Endothelial cell of umbilical vein (primary cell): ENCODE results near the gene LYVE1. TPM values are rescaled to one million over a fixed set of nuclear protein-coding genes. Genes with fewer than 3 reads are reported as not detected.

ENCODE experiments used
- BruUV-seq: library from RNA; stranded (reverse); fragments of 400-500 nt; replicated peaks from 2 replicates; lab custom pipeline; 2021; lab: Mats Ljungman, UMichigan
- CTCF ChIA-PET: fragments of 300-600, 350-600 bp; sonication (Branson Sonifier 250); formaldehyde crosslinking; loops from one replicate; lab custom pipeline; 2021; ENCODE audit warnings: antibody characterized with exemption, inconsistent platforms; lab: Charles Lee
- POLR2A ChIA-PET: fragments of 300-600, 350-600 bp; sonication (Branson Sonifier 250); formaldehyde crosslinking; loops from one replicate; lab custom pipeline; 2021; ENCODE audit warnings: antibody characterized with exemption, inconsistent platforms; lab: Charles Lee
- DNase-seq: peaks from one replicate; pipeline ENCODE4 v3.0.0-alpha.2; 2011; ENCODE audit warnings: low read depth, low spot score
- FAIRE-seq: peaks from 2 replicates; lab custom pipeline; 2011; peaks lifted over from hg19 to GRCh38; lab: Jason Lieb, UNC
- H2AFZ ChIP-seq: 2 replicates; pipeline ENCODE4 v1.6.0; 2012; ENCODE audit warnings: low read depth, low read length, control low read depth, inconsistent platforms
- H3K27ac ChIP-seq: 2 replicates; pipeline ENCODE4 v1.5.1; 2011; ENCODE audit warnings: low read depth, mild to moderate bottlenecking, control low read depth, low read length, moderate library complexity; ENCODE audit not compliant: insufficient read depth
- H3K27me3 ChIP-seq, 2 experiments: 2 replicates each; pipeline versions ENCODE4 v1.6.0 to v1.6.1; 2011; ENCODE audit warnings: low read length in 2 of 2, mixed read lengths in 1 of 2; ENCODE audit not compliant: control insufficient read depth in 2 of 2, insufficient read depth in 2 of 2
- H3K36me3 ChIP-seq, 2 experiments: 2 replicates in 1 of 2; 3 replicates in 1 of 2; pipeline ENCODE4 v1.5.1; 2011; ENCODE audit warnings: low read length in 2 of 2, mild to moderate bottlenecking in 1 of 2, moderate library complexity in 1 of 2; ENCODE audit not compliant: control insufficient read depth in 2 of 2, insufficient read depth in 2 of 2; ENCODE audit errors: extremely low read depth in 1 of 2
- H3K4me1 ChIP-seq: 3 replicates; pipeline ENCODE4 v1.5.1; 2011; ENCODE audit warnings: mild to moderate bottlenecking, low read length; ENCODE audit not compliant: control insufficient read depth, insufficient read depth; ENCODE audit errors: extremely low read depth
- H3K4me2 ChIP-seq: 2 replicates; pipeline ENCODE4 v1.6.1; 2011; ENCODE audit warnings: low read length, control low read depth, mixed read lengths; ENCODE audit not compliant: insufficient read depth
- H3K4me3 ChIP-seq, 3 experiments: fragments of 200-600 bp in 1 of 3; sonication (generic), shearing (Covaris generic) in 1 of 3; replicated peaks in 1 of 3; 2 replicates each; pipeline ENCODE4 v1.5.1; 2011 to 2016; ENCODE audit warnings: control low read depth in 3 of 3, low read length in 3 of 3, mild to moderate bottlenecking in 2 of 3, inconsistent platforms in 1 of 3, low read depth in 1 of 3, moderate library complexity in 1 of 3; ENCODE audit not compliant: insufficient read depth in 1 of 3
- H3K79me2 ChIP-seq: 2 replicates; pipeline ENCODE4 v1.6.0; 2012; ENCODE audit warnings: low read length, inconsistent platforms; ENCODE audit not compliant: control insufficient read depth, insufficient read depth
- H3K9ac ChIP-seq: replicated peaks from 2 replicates; pipeline ENCODE3; 2011; ENCODE audit warnings: low read length, control low read depth; ENCODE audit not compliant: insufficient read depth; ENCODE audit errors: extremely low read depth
- H3K9me1 ChIP-seq: replicated peaks from 3 replicates; pipeline ENCODE4 v1.6.0; 2011; ENCODE audit warnings: mild to moderate bottlenecking, low read length; ENCODE audit not compliant: control insufficient read depth, insufficient read depth; ENCODE audit errors: extremely low read depth
- H3K9me3 ChIP-seq: replicated peaks from 2 replicates; pipeline ENCODE4 v1.5.1; 2012; ENCODE audit warnings: low read length, inconsistent platforms; ENCODE audit not compliant: control insufficient read depth, insufficient read depth
- H4K20me1 ChIP-seq: replicated peaks from 2 replicates; pipeline ENCODE3; 2011; ENCODE audit warnings: mild to moderate bottlenecking, low read length; ENCODE audit not compliant: control insufficient read depth, insufficient read depth; ENCODE audit errors: extremely low read depth
- EZH2 ChIP-seq: IDR thresholded peaks from 2 replicates; pipeline ENCODE4 v1.6.1; 2012; ENCODE audit warnings: borderline replicate concordance, low read depth, mild to moderate bottlenecking, moderate library complexity, low read length, inconsistent platforms; ENCODE audit not compliant: severe bottlenecking
- FOS ChIP-seq: IDR thresholded peaks from 2 replicates; pipeline ENCODE4 v1.6.1; 2011; ENCODE audit warnings: mild to moderate bottlenecking, low read length, moderate library complexity, borderline replicate concordance; ENCODE audit not compliant: insufficient read depth
- GATA2 ChIP-seq: IDR thresholded peaks from 2 replicates; pipeline ENCODE4 v1.7.0; 2011; ENCODE audit warnings: low read depth, mild to moderate bottlenecking, moderate library complexity, mixed read lengths, low read length; ENCODE audit not compliant: insufficient read length, insufficient read depth
- JUN ChIP-seq: IDR thresholded peaks from 2 replicates; pipeline ENCODE4 v1.6.1; 2011; ENCODE audit warnings: borderline replicate concordance, low read depth; ENCODE audit not compliant: insufficient read length, insufficient read depth
- MYC ChIP-seq: IDR thresholded peaks from one replicate; pipeline ENCODE4 v1.6.1; 2011; ENCODE audit warnings: mild to moderate bottlenecking, low read depth, low read length
- POLR2A ChIP-seq: IDR thresholded peaks from 2 replicates; pipeline ENCODE4 v1.6.1; 2012; ENCODE audit warnings: low read depth, mild to moderate bottlenecking, control low read depth, low read length
- POLR2AphosphoS5 ChIP-seq: IDR thresholded peaks from 2 replicates; pipeline ENCODE4 v1.6.1; 2012; ENCODE audit warnings: low read depth, mild to moderate bottlenecking, control low read depth, low read length, moderate library complexity; ENCODE audit not compliant: insufficient read depth
- dilution Hi-C: fragments of 300-500 bp; cut with MboI; formaldehyde crosslinking; loops from one replicate; pipeline ENCODE4 v1.15.0; 2019; ENCODE audit warnings: low sequenced_read_pairs; ENCODE audit not compliant: extremely low pct_ligation_motif_present
- intact Hi-C: fragments of 100-400 bp; cut with micrococcal nuclease; formaldehyde crosslinking; loops from one replicate; pipeline ENCODE4 v1.10.0; 2022
- polyA plus RNA-seq, 4 experiments: library from polyadenylated mRNA; depleted of rRNA in 3 of 4; stranded (reverse) in 3 of 4; unstranded in 1 of 4; fragments of >200 nt; gene quantifications; 2 replicates each; pipeline versions ENCODE4 v1.2.1 to v1.2.3, GENCODE V29; 2011 to 2012; ENCODE audit warnings: missing spikeins in 1 of 4
- total RNA-seq: library from RNA; stranded (reverse); gene quantifications from 2 replicates; pipeline ENCODE4 v1.2.3, GENCODE V29; 2021
- TF ChIP-seq, protein P1 (sequence below), 2 donors: IDR thresholded peaks; 1 replicate in 1 of 2; 2 replicates in 1 of 2; pipeline ENCODE4 v1.5.1; 2011; ENCODE audit warnings: low read length in 2 of 2, mild to moderate bottlenecking in 2 of 2, moderate library complexity in 2 of 2, control low read depth in 1 of 2, inconsistent platforms in 1 of 2, low read depth in 1 of 2; ENCODE audit not compliant: insufficient read depth in 1 of 2; ENCODE audit errors: extremely low read depth in 1 of 2
- TF ChIP-seq, protein P2 (sequence below): IDR thresholded peaks from 2 replicates; pipeline ENCODE4 v1.6.1; 2011; ENCODE audit not compliant: insufficient read depth, insufficient read length

Gene LYVE1
- total and polyA plus RNA-seq, 2 donors (not counting 3 experiments of a cell fraction or from before 2014, with no cell fraction given): 4.6 to 7.6 TPM

- POLR2A ChIA-PET: interaction anchor here (0.8 kb wide), 1 partner anchor 11 kb away, joined by 3 read pairs; no protein-coding TSS in a partner anchor
These were observed 49.1 kb upstream of the LYVE1 start for GRCh38 chr11:10617551-10617950.

More at GRCh38 chr11:10617551-10617950, 49.1 kb upstream of the LYVE1 start:
- dilution Hi-C loops (no loop called here), intact Hi-C loops (no loop called here)
- no peaks in the 10 kb centered on the region for H3K79me2 ChIP-seq
- H3K4me3 ChIP-seq: no peak overlapping the region
- H2AFZ ChIP-seq: no peak overlapping the region
- CTCF ChIA-PET: interaction anchor here (0.7 to 1.3 kb wide), 4 partner anchors 11 to 211 kb away, joined by 3 to 4 read pairs (median 3); partner anchors contain the start of gene RNF141
- no peaks in the 10 kb centered on the region for H4K20me1 ChIP-seq
- BruUV-seq: no TSS peak
- no peak for TF ChIP-seq EZH2
- TF ChIP-seq, protein P1, sequence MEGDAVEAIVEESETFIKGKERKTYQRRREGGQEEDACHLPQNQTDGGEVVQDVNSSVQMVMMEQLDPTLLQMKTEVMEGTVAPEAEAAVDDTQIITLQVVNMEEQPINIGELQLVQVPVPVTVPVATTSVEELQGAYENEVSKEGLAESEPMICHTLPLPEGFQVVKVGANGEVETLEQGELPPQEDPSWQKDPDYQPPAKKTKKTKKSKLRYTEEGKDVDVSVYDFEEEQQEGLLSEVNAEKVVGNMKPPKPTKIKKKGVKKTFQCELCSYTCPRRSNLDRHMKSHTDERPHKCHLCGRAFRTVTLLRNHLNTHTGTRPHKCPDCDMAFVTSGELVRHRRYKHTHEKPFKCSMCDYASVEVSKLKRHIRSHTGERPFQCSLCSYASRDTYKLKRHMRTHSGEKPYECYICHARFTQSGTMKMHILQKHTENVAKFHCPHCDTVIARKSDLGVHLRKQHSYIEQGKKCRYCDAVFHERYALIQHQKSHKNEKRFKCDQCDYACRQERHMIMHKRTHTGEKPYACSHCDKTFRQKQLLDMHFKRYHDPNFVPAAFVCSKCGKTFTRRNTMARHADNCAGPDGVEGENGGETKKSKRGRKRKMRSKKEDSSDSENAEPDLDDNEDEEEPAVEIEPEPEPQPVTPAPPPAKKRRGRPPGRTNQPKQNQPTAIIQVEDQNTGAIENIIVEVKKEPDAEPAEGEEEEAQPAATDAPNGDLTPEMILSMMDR (IDR thresholded peaks at IDR 0.05; ENCODE audit: extremely low read depth in 1 of 2, insufficient read depth in 1 of 2, low read depth in 1 of 2, low read length in 2 of 2): no peak
- TF ChIP-seq FOS: no peak
- no peak for TF ChIP-seq MYC
- TF ChIP-seq, protein P2, sequence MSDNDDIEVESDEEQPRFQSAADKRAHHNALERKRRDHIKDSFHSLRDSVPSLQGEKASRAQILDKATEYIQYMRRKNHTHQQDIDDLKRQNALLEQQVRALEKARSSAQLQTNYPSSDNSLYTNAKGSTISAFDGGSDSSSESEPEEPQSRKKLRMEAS: no peak
- TF ChIP-seq POLR2A: no peak
- no peak for TF ChIP-seq POLR2AphosphoS5
- no peak for TF ChIP-seq JUN
- no peak for TF ChIP-seq GATA2
- no peak overlapping the region for H3K4me2 ChIP-seq
- no peak overlapping the region for H3K27ac ChIP-seq
- H3K9me1 ChIP-seq: no peaks in the 10 kb centered on the region
- no peak overlapping the region for H3K9ac ChIP-seq
- no peaks in the 10 kb centered on the region for H3K4me1 ChIP-seq
- FAIRE-seq: no peak
- peaks cover 2 to 3% of the 10 kb centered on the region in 2 experiments for H3K27me3 ChIP-seq
- DNase-seq: no peak
- no peaks in the 10 kb centered on the region for H3K9me3 ChIP-seq
- H3K36me3 ChIP-seq: no peaks in the 10 kb centered on the region
